Psoas muscle (tissue), 8 donors: ENCODE results near the gene CTCF. TPM values are rescaled to one million over a fixed set of nuclear protein-coding genes. Genes with fewer than 3 reads are reported as not detected.
A peak's percentile ranks its signal among the peaks of the same experiment; 100 is the strongest.

Experiments used
- ATAC-seq, 4 donors: fragments of 200-7000 bp; cut with Tn5 transposase; one replicate each; pipeline ENCODE4 v1.9.1; 2020; ENCODE audit warnings: moderate library complexity in 3 of 4, mild to moderate bottlenecking in 2 of 4
- DNase-seq, 2 donors: peaks; one replicate each; pipeline ENCODE4 v3.0.0-alpha.2; 2020
- H3K27ac ChIP-seq: fragments of 200-600 bp; one replicate; pipeline ENCODE4 v1.8.0; 2022
- H3K27me3 ChIP-seq, 3 donors: fragments of 200-600 bp in 1 of 3; one replicate each; pipeline versions ENCODE4 v1.6.1 to v1.8.0; 2013 to 2022; ENCODE audit warnings: low read length in 2 of 3, mild to moderate bottlenecking in 2 of 3, moderate library complexity in 1 of 3; ENCODE audit not compliant: insufficient read depth in 3 of 3
- H3K36me3 ChIP-seq, 2 donors: fragments of 200-600 bp in 1 of 2; one replicate each; pipeline versions ENCODE4 v1.6.1 to v1.8.0; 2013 to 2022; ENCODE audit warnings: low read depth in 1 of 2, mild to moderate bottlenecking in 1 of 2, moderate library complexity in 1 of 2; ENCODE audit not compliant: insufficient read depth in 1 of 2
- H3K4me1 ChIP-seq: fragments of 200-600 bp; one replicate; pipeline ENCODE4 v1.8.0; 2022
- H3K4me3 ChIP-seq: fragments of 200-600 bp; one replicate; pipeline ENCODE4 v1.8.0; 2022; ENCODE audit warnings: mild to moderate bottlenecking
- H3K9me3 ChIP-seq: fragments of 200-600 bp; one replicate; pipeline ENCODE4 v1.8.0; 2022
- CTCF ChIP-seq: fragments of 200-600 bp; IDR thresholded peaks from one replicate; pipeline ENCODE4 v1.8.0; 2022; ENCODE audit warnings: antibody characterized with exemption
- WGBS, 3 donors: extraction: QIAGEN DNeasy Blood & Tissue Kit; methylation state at CpG; one replicate each; pipeline versions ENCODE4 v1.1.6 to v1.1.7; 2013; 5-methylcytosine and 5-hydroxymethylcytosine counted together
- intact Hi-C, 2 donors: fragments of 100-400 bp; cut with DNase I; formaldehyde crosslinking; loops; one replicate each; pipeline versions ENCODE4 v1.11.0 to v1.14.2; 2022
- polyA plus RNA-seq, 3 donors: library from polyadenylated mRNA; stranded (reverse); fragments of 200-250 nt; gene quantifications; one replicate each; pipeline ENCODE4 v1.2.3, GENCODE V29; 2013
- total RNA-seq, 4 donors: library from RNA; stranded (reverse); fragmentation: NEBNext Ultra II Directional in 2 of 4; extraction: Animal tissue kit (Norgen Biotek cat#: 25700) in 2 of 4; gene quantifications; one replicate each; pipeline versions ENCODE4 v1.2.1 to v1.2.4, GENCODE V29; 2021 to 2023
- donor health status: healthy with polysubstance abuse.
- donor health status: DM: no; HTN: no; CAD: no; lungs with moderate emphysema.
- donor health status: Bipolar disorder and iron deficiency.
- donor health status: healthy.
- donor health status: DM: yes; HTN: yes; CAD: no.
- donor health status: DM: no; HTN: no; CAD: no.
- donor health status: DM: no; HTN: no; CAD: no.
- donor health status: DM: yes; HTN: yes; CAD: no.

CTCF gene
- total and polyA plus RNA-seq, 7 donors, result 17.7 to 44.7 (median 25.8) TPM

GRCh38 chr16:67561501-67561823 is 864 bp upstream of the CTCF start:
- Histone ChIP-seq H3K27ac (peak overlapping the region; percentile 96), H3K36me3 (no peaks in the 10 kb centered on the region), H3K4me3 (peak overlapping the region; percentile 78), H3K27me3 (no peaks in the 10 kb centered on the region), H3K4me1 (peaks cover 35% of the 10 kb centered on the region), H3K9me3 (no peaks in the 10 kb centered on the region)
- intact Hi-C loops, result loop anchor here (5.0 kb wide), 2 partner anchors 39 to 81 kb away; no protein-coding TSS in a partner anchor
- ATAC-seq (no peak), DNase-seq (no peak)
- no peak for TF ChIP-seq CTCF
- 7 to 10% (median 10%) methylated on average over 8 of the region's 8 CpGs for WGBS, 3 donors

DNA sequence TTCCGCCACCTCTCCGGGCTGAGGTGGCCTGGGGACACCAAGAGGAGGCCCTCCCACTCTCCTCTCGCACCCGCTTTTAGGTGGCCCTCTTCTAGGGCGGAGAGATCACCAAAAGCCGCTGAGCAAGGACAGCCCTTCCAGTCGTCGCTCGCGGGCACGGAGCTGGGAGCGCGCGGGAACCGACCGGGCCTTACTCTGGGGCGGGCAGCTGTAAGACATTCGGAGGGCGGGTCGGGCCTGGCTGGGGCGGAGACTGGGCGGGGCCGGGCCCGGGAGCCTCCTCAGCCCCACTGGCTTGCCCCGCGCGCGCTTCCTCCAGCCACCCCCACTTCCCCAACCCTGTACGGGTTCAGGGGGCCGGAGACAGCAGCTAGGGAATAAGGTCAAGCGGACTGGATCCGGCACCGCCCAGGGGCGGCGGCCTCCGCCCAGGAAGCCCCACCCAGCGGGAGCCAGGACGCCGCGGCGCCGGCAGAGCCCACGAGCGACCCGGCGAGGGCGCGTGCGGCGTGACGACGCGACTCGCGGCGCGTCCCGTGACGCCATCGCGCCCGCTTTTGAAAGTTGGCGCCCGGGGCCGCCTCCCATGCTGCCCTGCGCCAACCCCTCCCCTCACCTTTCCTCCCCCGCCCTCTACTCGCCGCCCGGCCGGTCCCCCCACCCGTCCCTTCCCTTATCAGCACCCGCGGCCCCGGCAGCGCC is 351 bp upstream of the CTCF start:
- Histone ChIP-seq H3K4me3 (peak overlapping the region; percentile 78), H3K27ac (peak overlapping the region; percentile 96), H3K9me3 (no peaks in the 10 kb centered on the region), H3K36me3 (no peaks in the 10 kb centered on the region), H3K4me1 (peaks cover 31% of the 10 kb centered on the region), H3K27me3 (no peaks in the 10 kb centered on the region)
- intact Hi-C loops, result loop anchor here (5.0 kb wide), 2 partner anchors 40 to 80 kb away; no protein-coding TSS in a partner anchor
- 0 to 1% (median 1%) methylated on average over 45 to 76 of the region's 76 CpGs for WGBS, 3 donors
- peak; percentile 96 to 98 for DNase-seq
- ATAC-seq, result peak; percentile 81 to 90 (median 84)
- no peak for TF ChIP-seq CTCF

- Histone ChIP-seq H3K9me3 (no peaks in the 10 kb centered on the region), H3K4me1 (peaks cover 31% of the 10 kb centered on the region), H3K36me3 (no peaks in the 10 kb centered on the region), H3K27ac (peak overlapping the region; percentile 96), H3K27me3 (no peaks in the 10 kb centered on the region), H3K4me3 (peak overlapping the region; percentile 78)
- no peak for TF ChIP-seq CTCF
- 0% methylated on average over 44 to 96 of the region's 96 CpGs for WGBS, 3 donors
- peak; percentile 32 to 47 (median 42) for ATAC-seq
- intact Hi-C loops, result loop anchor here (5.0 kb wide), 2 partner anchors 41 to 79 kb away; no protein-coding TSS in a partner anchor
- DNase-seq, result peak; percentile 71 to 82
Measured at GRCh38 chr16:67562918-67563707, 787 bp downstream of the CTCF start.

GRCh38 chr16:67563708-67564468 is 1.6 kb downstream of the CTCF start:
- no peak for TF ChIP-seq CTCF
- DNase-seq, result peak; percentile 63 to 83
- Histone ChIP-seq H3K4me3 (peak overlapping the region; percentile 78), H3K4me1 (peaks cover 31% of the 10 kb centered on the region), H3K36me3 (no peaks in the 10 kb centered on the region), H3K27ac (peak overlapping the region; percentile 96), H3K9me3 (no peaks in the 10 kb centered on the region), H3K27me3 (no peaks in the 10 kb centered on the region)
- 1 to 2% (median 1%) methylated on average over 20 of the region's 20 CpGs for WGBS, 3 donors
- intact Hi-C loops, result loop anchor here (5.0 kb wide), 2 partner anchors 42 to 78 kb away; no protein-coding TSS in a partner anchor
- peak; percentile 53 to 72 (median 68) for ATAC-seq
